B cell (primary cell): ENCODE results near the gene GLIS2. TPM values are rescaled to one million over a fixed set of nuclear protein-coding genes. Genes with fewer than 3 reads are reported as not detected.

Source experiments
- ATAC-seq: fragments of 200-7000 bp; cut with Tn5 transposase; one replicate; pipeline ENCODE4 v1.10.0; 2021; ENCODE audit warnings: low read depth, mild to moderate bottlenecking, moderate number of reproducible peaks, moderate library complexity
- CTCF ChIA-PET: fragments of 350-600 bp; sonication (Branson Sonifier 250); formaldehyde crosslinking; loops from one replicate; lab custom pipeline; 2021; ENCODE audit warnings: antibody characterized with exemption, inconsistent platforms; lab: Charles Lee
- POLR2A ChIA-PET: fragments of 350-600 bp; sonication (Branson Sonifier 250); formaldehyde crosslinking; loops from one replicate; lab custom pipeline; 2021; ENCODE audit warnings: antibody characterized with exemption; lab: Charles Lee
- DNase-seq: peaks from one replicate; pipeline ENCODE4 v3.0.0; 2013
- H2AFZ ChIP-seq: 2 replicates; pipeline ENCODE4 v1.6.1; 2012; ENCODE audit warnings: mild to moderate bottlenecking, low read depth, low read length; ENCODE audit not compliant: insufficient read depth, poor library complexity, severe bottlenecking
- H3K27ac ChIP-seq, 2 donors: 1 replicate in 1 of 2; 2 replicates in 1 of 2; pipeline ENCODE4 v1.5.1; 2012 to 2013; ENCODE audit warnings: low read length in 2 of 2, mild to moderate bottlenecking in 2 of 2, moderate library complexity in 1 of 2
- H3K27me3 ChIP-seq, 4 experiments: fragments of 200-600 bp in 1 of 4; sonication (generic) in 1 of 4; replicated peaks in 1 of 4; 1 replicate in 2 of 4; 2 replicates in 2 of 4; pipeline versions ENCODE4 v1.6.1 to v1.7.0; 2013 to 2016; ENCODE audit warnings: low read length in 3 of 4, mild to moderate bottlenecking in 2 of 4, mixed read lengths in 1 of 4, moderate library complexity in 1 of 4; ENCODE audit not compliant: insufficient read depth in 4 of 4, control insufficient read depth in 3 of 4; ENCODE audit errors: control extremely low read depth in 1 of 4
- H3K36me3 ChIP-seq, 2 experiments: replicated peaks in 1 of 2; 1 replicate in 1 of 2; 2 replicates in 1 of 2; pipeline versions ENCODE4 v1.6.1 to v1.7.1; 2013; ENCODE audit warnings: low read length in 1 of 2; ENCODE audit not compliant: insufficient read depth in 2 of 2, control insufficient read depth in 1 of 2; ENCODE audit errors: control extremely low read depth in 1 of 2, extremely low read depth in 1 of 2
- H3K4me1 ChIP-seq, 2 donors: fragments of 200-600 bp in 1 of 2; sonication (generic) in 1 of 2; 1 replicate in 1 of 2; 2 replicates in 1 of 2; pipeline versions ENCODE4 v1.5.1 to v1.6.1; 2013 to 2017; ENCODE audit warnings: low read length in 2 of 2; ENCODE audit not compliant: control insufficient read depth in 2 of 2, insufficient read depth in 2 of 2
- H3K4me2 ChIP-seq: replicated peaks from 2 replicates; pipeline ENCODE3; 2012; ENCODE audit warnings: mild to moderate bottlenecking, low read depth, low read length; ENCODE audit not compliant: poor library complexity, severe bottlenecking
- H3K4me3 ChIP-seq, 5 experiments: fragments of 200-600 bp in 1 of 5; sonication (generic) in 1 of 5; 1 replicate in 3 of 5; 2 replicates in 2 of 5; pipeline versions ENCODE4 v1.5.1 to v1.7.0; 2011 to 2016; ENCODE audit warnings: low read length in 4 of 5, mild to moderate bottlenecking in 4 of 5, low read depth in 2 of 5, control low read depth in 1 of 5, moderate library complexity in 1 of 5; ENCODE audit not compliant: insufficient read depth in 1 of 5; ENCODE audit errors: control extremely low read depth in 1 of 5, extremely low read depth in 1 of 5
- H3K79me2 ChIP-seq: fragments of 200-600 bp; sonication (generic); one replicate; pipeline ENCODE4 v1.6.0; 2016; ENCODE audit warnings: low read length; ENCODE audit not compliant: control insufficient read depth, insufficient read depth
- H3K9ac ChIP-seq: fragments of 200-600 bp; sonication (generic); 2 replicates; pipeline ENCODE4 v1.6.1; 2017; ENCODE audit warnings: mild to moderate bottlenecking, low read length, moderate library complexity
- H3K9me3 ChIP-seq, 3 donors: one replicate each; pipeline versions ENCODE4 v1.6.1 to v1.7.1; 2013; ENCODE audit warnings: low read length in 2 of 3; ENCODE audit not compliant: control insufficient read depth in 2 of 3, insufficient read depth in 1 of 3; ENCODE audit errors: control extremely low read depth in 1 of 3
- H4K20me1 ChIP-seq: 2 replicates; pipeline ENCODE4 v1.6.0; 2012; ENCODE audit warnings: mild to moderate bottlenecking, low read length; ENCODE audit not compliant: insufficient read depth, control insufficient read depth, poor library complexity, severe bottlenecking
- H3K27ac Mint-ChIP-seq: one replicate; pipeline ENCODE4 v1.8.0; 2021; ENCODE audit warnings: mixed read lengths
- H3K27me3 Mint-ChIP-seq: one replicate; pipeline ENCODE4 v1.8.0; 2021; ENCODE audit warnings: mixed read lengths
- H3K4me1 Mint-ChIP-seq: one replicate; pipeline ENCODE4 v1.8.0; 2021; ENCODE audit warnings: mixed read lengths
- H3K4me3 Mint-ChIP-seq: one replicate; pipeline ENCODE4 v1.8.0; 2021; ENCODE audit warnings: mixed read lengths
- H3K9me3 Mint-ChIP-seq: one replicate; pipeline ENCODE4 v1.8.0; 2022; ENCODE audit warnings: mixed read lengths; ENCODE audit not compliant: insufficient read depth
- CTCF ChIP-seq: fragments of 200-600 bp; IDR thresholded peaks from one replicate; pipeline ENCODE4 v1.8.0; 2022; ENCODE audit warnings: antibody characterized with exemption, mild to moderate bottlenecking
- EZH2 ChIP-seq: IDR thresholded peaks from 2 replicates; pipeline ENCODE4 v1.6.1; 2012; ENCODE audit warnings: borderline replicate concordance, low read depth, mild to moderate bottlenecking, moderate library complexity, low read length; ENCODE audit not compliant: insufficient read depth, poor library complexity, severe bottlenecking
- WGBS: methylation state at CpG from one replicate; pipeline ENCODE4 v1.1.5; 2013; ENCODE audit warnings: missing lambda C conversion rate; ENCODE audit not compliant: insufficient coverage; 5-methylcytosine and 5-hydroxymethylcytosine counted together
- intact Hi-C: fragments of 100-400 bp; cut with micrococcal nuclease; formaldehyde crosslinking; loops from one replicate; pipeline ENCODE4 v1.10.0; 2022
- polyA plus RNA-seq: library from polyadenylated mRNA; depleted of rRNA; stranded (reverse); fragments of >200 nt; gene quantifications from 2 replicates; pipeline ENCODE4 v1.2.3, GENCODE V29; 2012
- total RNA-seq, 2 donors: library from RNA; stranded (reverse); fragments of 120-200 nt in 1 of 2; gene quantifications; 1 replicate in 1 of 2; 2 replicates in 1 of 2; pipeline versions ENCODE4 v1.2.3 to v1.2.4, GENCODE V29; 2013 to 2022

The GLIS2 gene
- total and polyA plus RNA-seq, 2 donors (not counting 1 experiment from before 2014, with no cell fraction given), result not detected

- Histone ChIP-seq H4K20me1 (no peaks in the 10 kb centered on the region), H2AFZ (no peak overlapping the region), H3K4me1 (peaks cover 30 to 37% of the 10 kb centered on the region in 2 donors), H3K79me2 (no peaks in the 10 kb centered on the region), H3K27ac (no peak overlapping the region), H3K4me3 (no peak overlapping the region), H3K4me2 (no peak overlapping the region), H3K36me3 (no peaks in the 10 kb centered on the region), H3K27me3 (peaks cover 0 to 53% (median 22%) of the 10 kb centered on the region in 4 experiments), H3K9ac (no peak overlapping the region), H3K9me3 (peaks cover 0 to 12% (median 0%) of the 10 kb centered on the region in 3 donors)
- Mint-ChIP-seq H3K27ac (peak overlapping the region; percentile 32), H3K4me1 (peaks cover 18% of the 10 kb centered on the region), H3K9me3 (no peaks in the 10 kb centered on the region), H3K4me3 (peak overlapping the region; percentile 32), H3K27me3 (peaks cover 11% of the 10 kb centered on the region)
- TF ChIP-seq EZH2 (no peak), CTCF (no peak)
- CTCF ChIA-PET, result interaction anchor here (1.0 to 15.7 kb wide), 3 partner anchors 8 to 22 kb away, joined by 3 to 165 read pairs (median 6); no protein-coding TSS in a partner anchor
- ATAC-seq, result no peak
- 93% methylated on average over 11 of the region's 12 CpGs for WGBS
- POLR2A ChIA-PET, result interaction anchor here (0.9 kb wide), 1 partner anchor 9 kb away, joined by 3 read pairs; no protein-coding TSS in a partner anchor
- intact Hi-C loops, result no loop called here
- no peak for DNase-seq
Observed at GRCh38 chr16:4317532-4318450, 1.9 kb downstream of the GLIS2 start.
